ENCODE data around the gene PET100.

- TF ChIP-seq CTCF (conservative IDR thresholded peaks at IDR 0.05 in 1 of 2, IDR thresholded peaks at IDR 0.05 in 1 of 2; ENCODE audit: extremely low read depth in 1 of 2, insufficient read depth in 1 of 2, low read depth in 1 of 2, low read length in 2 of 2) (no peak), EZH2 (IDR thresholded peaks at IDR 0.05; ENCODE audit: borderline replicate concordance, low read length) (no peak)
Measured at GRCh38 chr19:7676854-7677253, 47.3 kb downstream of the PET100 start, which contains the start of gene MCEMP1.
